ENCODE results near the gene CCK. TPM values are rescaled to one million over a fixed set of nuclear protein-coding genes. Genes with fewer than 3 reads are reported as not detected.

The CCK gene, protein sequence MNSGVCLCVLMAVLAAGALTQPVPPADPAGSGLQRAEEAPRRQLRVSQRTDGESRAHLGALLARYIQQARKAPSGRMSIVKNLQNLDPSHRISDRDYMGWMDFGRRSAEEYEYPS
- total RNA-seq = not detected in 2 replicates
- long read RNA-seq = 0 reads

DNA sequence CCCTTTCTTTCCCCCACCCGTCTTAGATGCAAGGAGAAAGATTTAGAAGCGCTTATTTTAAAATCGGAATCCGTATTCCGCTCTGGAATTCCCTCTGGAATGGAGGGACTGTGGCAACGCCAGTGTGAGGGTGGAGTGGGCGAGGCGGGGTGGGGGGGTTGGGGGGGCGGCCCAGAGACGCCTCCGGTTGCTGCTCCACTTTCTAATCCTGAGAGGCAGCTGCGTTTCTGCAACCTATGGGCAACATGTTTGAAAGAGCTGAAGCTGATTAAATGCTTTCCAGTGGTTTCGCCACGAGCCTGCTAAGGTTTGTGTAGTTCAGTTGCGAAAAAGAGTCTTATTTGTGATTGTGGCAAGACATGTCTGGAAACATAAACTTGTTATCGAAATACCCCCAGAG is at the start of gene CCK:
CCK (minus strand) TSS at position 101 of the 400 bp plus-strand sequence. CDS start 2,555 bp downstream, outside the sequence.
- Mint-ChIP-seq H3K27me3 (ENCODE audit: low read depth) (peaks cover 95% of the 10 kb centered on the region), H3K36me3 (ENCODE audit: low read depth) (no peaks in the 10 kb centered on the region), H3K4me3 (no peak within 1 kb of the TSS), H3K27ac (ENCODE audit: unreplicated experiment) (no peak within 1 kb of the TSS), H3K9me3 (no peaks in the 10 kb centered on the region), H3K4me1 (peaks cover 5% of the 10 kb centered on the region)
- TF ChIP-seq, protein P1, sequence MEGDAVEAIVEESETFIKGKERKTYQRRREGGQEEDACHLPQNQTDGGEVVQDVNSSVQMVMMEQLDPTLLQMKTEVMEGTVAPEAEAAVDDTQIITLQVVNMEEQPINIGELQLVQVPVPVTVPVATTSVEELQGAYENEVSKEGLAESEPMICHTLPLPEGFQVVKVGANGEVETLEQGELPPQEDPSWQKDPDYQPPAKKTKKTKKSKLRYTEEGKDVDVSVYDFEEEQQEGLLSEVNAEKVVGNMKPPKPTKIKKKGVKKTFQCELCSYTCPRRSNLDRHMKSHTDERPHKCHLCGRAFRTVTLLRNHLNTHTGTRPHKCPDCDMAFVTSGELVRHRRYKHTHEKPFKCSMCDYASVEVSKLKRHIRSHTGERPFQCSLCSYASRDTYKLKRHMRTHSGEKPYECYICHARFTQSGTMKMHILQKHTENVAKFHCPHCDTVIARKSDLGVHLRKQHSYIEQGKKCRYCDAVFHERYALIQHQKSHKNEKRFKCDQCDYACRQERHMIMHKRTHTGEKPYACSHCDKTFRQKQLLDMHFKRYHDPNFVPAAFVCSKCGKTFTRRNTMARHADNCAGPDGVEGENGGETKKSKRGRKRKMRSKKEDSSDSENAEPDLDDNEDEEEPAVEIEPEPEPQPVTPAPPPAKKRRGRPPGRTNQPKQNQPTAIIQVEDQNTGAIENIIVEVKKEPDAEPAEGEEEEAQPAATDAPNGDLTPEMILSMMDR (conservative IDR thresholded peaks at IDR 0.05) = no peak
- no peak for DNase-seq (ENCODE audit: low read depth, low spot score)

- no peak for DNase-seq (ENCODE audit: low read depth, low spot score)
- Mint-ChIP-seq H3K36me3 (ENCODE audit: low read depth) (peaks cover 14% of the 10 kb centered on the region), H3K27me3 (ENCODE audit: low read depth) (no peaks in the 10 kb centered on the region), H3K9me3 (peaks cover 23% of the 10 kb centered on the region), H3K4me1 (peaks cover 4% of the 10 kb centered on the region), H3K4me3 (no peak overlapping the region), H3K27ac (ENCODE audit: unreplicated experiment) (no peak overlapping the region)
- TF ChIP-seq, protein P1 (conservative IDR thresholded peaks at IDR 0.05) = no peak
These were observed 48.4 kb upstream of the CCK start for GRCh38 chr3:42314411-42314810.

DNA sequence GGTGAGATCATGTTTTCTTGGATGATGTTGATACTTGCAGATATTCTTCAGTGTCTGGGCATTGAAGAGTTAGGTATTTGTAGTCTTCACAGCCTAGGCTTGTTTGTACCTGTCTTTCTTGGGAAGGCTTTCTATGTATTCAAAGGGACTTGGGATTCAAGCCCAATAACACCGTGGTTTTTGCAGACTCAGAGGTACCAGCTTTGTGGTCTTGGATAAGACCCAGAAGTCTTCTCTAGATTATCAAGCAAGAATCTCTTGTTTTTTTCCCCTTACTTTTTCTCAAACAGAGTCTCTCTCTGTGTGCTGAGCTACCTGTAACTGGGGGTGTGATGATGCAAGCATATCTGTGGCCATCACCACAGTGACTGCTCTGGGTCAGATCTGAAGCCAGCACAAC is 42.7 kb upstream of the CCK start:
- Mint-ChIP-seq H3K9me3 (peaks cover 8% of the 10 kb centered on the region), H3K27ac (ENCODE audit: unreplicated experiment) (no peak overlapping the region), H3K36me3 (ENCODE audit: low read depth) (peaks cover 4% of the 10 kb centered on the region), H3K4me3 (no peak overlapping the region), H3K4me1 (peaks cover 4% of the 10 kb centered on the region), H3K27me3 (ENCODE audit: low read depth) (peaks cover 16% of the 10 kb centered on the region)
- DNase-seq (ENCODE audit: low read depth, low spot score) = no peak
- TF ChIP-seq, protein P1 (conservative IDR thresholded peaks at IDR 0.05) = no peak

GRCh38 chr3:42306499-42306898 is 40.5 kb upstream of the CCK start:
- Mint-ChIP-seq H3K9me3 (peaks cover 3% of the 10 kb centered on the region), H3K27ac (ENCODE audit: unreplicated experiment) (no peak overlapping the region), H3K4me1 (peaks cover 4% of the 10 kb centered on the region), H3K36me3 (ENCODE audit: low read depth) (no peaks in the 10 kb centered on the region), H3K27me3 (ENCODE audit: low read depth) (peaks cover 34% of the 10 kb centered on the region), H3K4me3 (no peak overlapping the region)
- DNase-seq (ENCODE audit: low read depth, low spot score) = no peak
- TF ChIP-seq, protein P1 (conservative IDR thresholded peaks at IDR 0.05) = no peak

GRCh38 chr3:42302924-42303634 is 37.1 kb upstream of the CCK start:
- DNase-seq (ENCODE audit: low read depth, low spot score) = no peak
- no peaks in the 10 kb centered on the region for H3K36me3 Mint-ChIP-seq (ENCODE audit: low read depth)
- H3K27me3 Mint-ChIP-seq (ENCODE audit: low read depth) = peaks cover 47% of the 10 kb centered on the region
- no peaks in the 10 kb centered on the region for H3K9me3 Mint-ChIP-seq
- H3K4me3 Mint-ChIP-seq = no peak overlapping the region
- H3K4me1 Mint-ChIP-seq = no peaks in the 10 kb centered on the region
- TF ChIP-seq, protein P1 (conservative IDR thresholded peaks at IDR 0.05) = no peak
- peak overlapping the region; percentile 70 for H3K27ac Mint-ChIP-seq (ENCODE audit: unreplicated experiment)
